PC-9 (cell line): ENCODE results near the gene DLG2. TPM values are rescaled to one million over a fixed set of nuclear protein-coding genes. Genes with fewer than 3 reads are reported as not detected.

Experiments
- BruUV-seq: library from RNA; stranded (reverse); fragments of 400-500 nt; replicated peaks from 2 replicates; lab custom pipeline; 2021; lab: Mats Ljungman, UMichigan
- CTCF ChIA-PET: fragments of 300-600 bp; sonication (Branson Sonifier 250); formaldehyde crosslinking; loops from one replicate; lab custom pipeline; 2022; ENCODE audit warnings: antibody characterized with exemption; lab: Charles Lee
- POLR2A ChIA-PET: fragments of 300-600 bp; sonication (Branson Sonifier 250); formaldehyde crosslinking; loops from one replicate; lab custom pipeline; 2022; ENCODE audit warnings: antibody characterized with exemption; ENCODE audit not compliant: unreplicated experiment; lab: Charles Lee
- DNase-seq, 2 experiments: peaks; one replicate each; pipeline versions ENCODE4 v3.0.0 to v3.0.0-alpha.2; 2015 to 2022; ENCODE audit warnings: mixed read lengths in 1 of 2
- H2AFZ ChIP-seq: fragments of 200-600 bp; sonication (generic); 2 replicates; pipeline ENCODE4 v1.8.1; 2017; ENCODE audit warnings: antibody characterized with exemption
- H3F3A ChIP-seq: fragments of 200-600 bp; sonication (generic); 2 replicates; pipeline ENCODE4 v1.8.1; 2017; ENCODE audit warnings: antibody characterized with exemption, mild to moderate bottlenecking, low read depth; ENCODE audit not compliant: insufficient read depth
- H3K27ac ChIP-seq: fragments of 200-600 bp; sonication (generic); 2 replicates; pipeline ENCODE4 v1.6.1; 2016; ENCODE audit warnings: mixed run types
- H3K27me3 ChIP-seq: fragments of 200-600 bp; sonication (generic); 2 replicates; pipeline ENCODE4 v1.6.1; 2016; ENCODE audit warnings: low read depth, mixed run types; ENCODE audit not compliant: insufficient read depth
- H3K36me3 ChIP-seq: fragments of 200-600 bp; sonication (generic); 2 replicates; pipeline ENCODE4 v1.6.1; 2016; ENCODE audit warnings: low read depth, mixed run types
- H3K4me1 ChIP-seq: fragments of 200-600 bp; sonication (generic); replicated peaks from 2 replicates; pipeline ENCODE4 v1.6.1; 2016; ENCODE audit warnings: mixed run types; ENCODE audit not compliant: insufficient read depth
- H3K4me2 ChIP-seq: fragments of 200-600 bp; sonication (generic); 2 replicates; pipeline ENCODE4 v1.6.1; 2017; ENCODE audit warnings: mixed run types
- H3K4me3 ChIP-seq: fragments of 200-600 bp; sonication (generic); 2 replicates; pipeline ENCODE4 v1.6.1; 2016; ENCODE audit warnings: mixed run types
- H3K79me2 ChIP-seq: fragments of 200-600 bp; sonication (generic); 2 replicates; pipeline ENCODE4 v1.6.1; 2017; ENCODE audit warnings: low read depth, mixed run types
- H3K9me2 ChIP-seq: fragments of 200-600 bp; sonication (generic); 2 replicates; pipeline ENCODE4 v1.8.1; 2017; ENCODE audit warnings: mild to moderate bottlenecking; ENCODE audit not compliant: insufficient read depth
- H3K9me3 ChIP-seq: fragments of 200-600 bp; sonication (generic); 2 replicates; pipeline ENCODE4 v1.8.1; 2016; ENCODE audit warnings: low read depth; ENCODE audit not compliant: insufficient read depth
- H4K20me1 ChIP-seq: fragments of 200-600 bp; sonication (generic); 2 replicates; pipeline ENCODE4 v1.8.1; 2017; ENCODE audit not compliant: insufficient read depth
- EZH2 ChIP-seq: fragments of 200-600 bp; sonication (generic); IDR thresholded peaks from 2 replicates; pipeline ENCODE4 v1.8.0; 2017; ENCODE audit warnings: antibody characterized with exemption, low read depth
- intact Hi-C: fragments of 100-400 bp; cut with micrococcal nuclease; formaldehyde crosslinking; loops from one replicate; pipeline ENCODE4 v1.10.0; 2022; ENCODE audit not compliant: unreplicated experiment
- total RNA-seq: library from RNA; stranded (reverse); gene quantifications from 2 replicates; pipeline ENCODE4 v1.2.3, GENCODE V29; 2021
- TF ChIP-seq, protein P1 (sequence below): fragments of 200-600 bp; sonication (generic); conservative IDR thresholded peaks from 2 replicates; pipeline ENCODE4 v1.6.1; 2017; ENCODE audit warnings: mixed run types, antibody characterized with exemption, mild to moderate bottlenecking, moderate library complexity

Gene DLG2
- total RNA-seq, 1 experiment from 2014 or later: 6.4 TPM

DNA sequence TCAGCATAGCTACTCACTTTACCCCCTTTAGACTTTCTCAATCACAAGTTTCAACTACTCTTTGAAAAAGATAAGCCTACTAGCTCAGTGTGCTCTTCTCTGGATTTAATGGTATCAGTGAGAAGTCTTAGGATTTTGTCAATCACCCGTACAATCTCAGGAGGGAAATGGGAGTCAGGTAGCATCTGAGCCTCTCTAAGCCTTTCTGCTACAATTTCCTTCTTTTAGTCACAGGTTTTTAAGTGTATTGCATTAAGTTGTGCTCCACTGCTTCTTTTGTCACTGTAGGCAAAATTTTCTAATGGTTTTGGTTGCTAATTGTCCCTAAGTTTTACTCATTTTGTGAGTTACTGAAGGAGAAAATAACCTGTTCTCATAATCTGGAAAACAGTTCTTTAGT lies 1582.4 kb downstream of the DLG2 start:
- Histone ChIP-seq H3K27ac (no peak overlapping the region), H3K4me2 (no peak overlapping the region), H3F3A (no peaks in the 10 kb centered on the region), H3K4me3 (no peak overlapping the region), H2AFZ (no peak overlapping the region), H3K36me3 (no peaks in the 10 kb centered on the region), H3K4me1 (no peaks in the 10 kb centered on the region), H3K9me3 (no peaks in the 10 kb centered on the region), H3K9me2 (no peaks in the 10 kb centered on the region), H3K79me2 (no peaks in the 10 kb centered on the region), H4K20me1 (no peaks in the 10 kb centered on the region), H3K27me3 (no peaks in the 10 kb centered on the region)
- no peak for DNase-seq
- TF ChIP-seq, protein P1, sequence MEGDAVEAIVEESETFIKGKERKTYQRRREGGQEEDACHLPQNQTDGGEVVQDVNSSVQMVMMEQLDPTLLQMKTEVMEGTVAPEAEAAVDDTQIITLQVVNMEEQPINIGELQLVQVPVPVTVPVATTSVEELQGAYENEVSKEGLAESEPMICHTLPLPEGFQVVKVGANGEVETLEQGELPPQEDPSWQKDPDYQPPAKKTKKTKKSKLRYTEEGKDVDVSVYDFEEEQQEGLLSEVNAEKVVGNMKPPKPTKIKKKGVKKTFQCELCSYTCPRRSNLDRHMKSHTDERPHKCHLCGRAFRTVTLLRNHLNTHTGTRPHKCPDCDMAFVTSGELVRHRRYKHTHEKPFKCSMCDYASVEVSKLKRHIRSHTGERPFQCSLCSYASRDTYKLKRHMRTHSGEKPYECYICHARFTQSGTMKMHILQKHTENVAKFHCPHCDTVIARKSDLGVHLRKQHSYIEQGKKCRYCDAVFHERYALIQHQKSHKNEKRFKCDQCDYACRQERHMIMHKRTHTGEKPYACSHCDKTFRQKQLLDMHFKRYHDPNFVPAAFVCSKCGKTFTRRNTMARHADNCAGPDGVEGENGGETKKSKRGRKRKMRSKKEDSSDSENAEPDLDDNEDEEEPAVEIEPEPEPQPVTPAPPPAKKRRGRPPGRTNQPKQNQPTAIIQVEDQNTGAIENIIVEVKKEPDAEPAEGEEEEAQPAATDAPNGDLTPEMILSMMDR: no peak
- no peak for TF ChIP-seq EZH2
- ChIA-PET POLR2A (no interaction called here), CTCF (no interaction called here)
- BruUV-seq: no TSS peak
- intact Hi-C loops: no loop called here

- H3K79me2 ChIP-seq: no peaks in the 10 kb centered on the region
- CTCF ChIA-PET: no interaction called here
- H3K4me3 ChIP-seq: no peak overlapping the region
- H3K36me3 ChIP-seq: no peaks in the 10 kb centered on the region
- no peaks in the 10 kb centered on the region for H3K27me3 ChIP-seq
- no TSS peak for BruUV-seq
- no peak for DNase-seq
- H4K20me1 ChIP-seq: no peaks in the 10 kb centered on the region
- POLR2A ChIA-PET: no interaction called here
- no peaks in the 10 kb centered on the region for H3K4me1 ChIP-seq
- no peak overlapping the region for H3K27ac ChIP-seq
- no peaks in the 10 kb centered on the region for H3K9me2 ChIP-seq
- TF ChIP-seq EZH2: no peak
- TF ChIP-seq, protein P1: no peak
- H2AFZ ChIP-seq: no peak overlapping the region
- intact Hi-C loops: no loop called here
- H3F3A ChIP-seq: no peaks in the 10 kb centered on the region
- H3K4me2 ChIP-seq: no peak overlapping the region
- no peaks in the 10 kb centered on the region for H3K9me3 ChIP-seq
Observed at GRCh38 chr11:84036664-84037194, 1590.4 kb downstream of the DLG2 start.

DNA sequence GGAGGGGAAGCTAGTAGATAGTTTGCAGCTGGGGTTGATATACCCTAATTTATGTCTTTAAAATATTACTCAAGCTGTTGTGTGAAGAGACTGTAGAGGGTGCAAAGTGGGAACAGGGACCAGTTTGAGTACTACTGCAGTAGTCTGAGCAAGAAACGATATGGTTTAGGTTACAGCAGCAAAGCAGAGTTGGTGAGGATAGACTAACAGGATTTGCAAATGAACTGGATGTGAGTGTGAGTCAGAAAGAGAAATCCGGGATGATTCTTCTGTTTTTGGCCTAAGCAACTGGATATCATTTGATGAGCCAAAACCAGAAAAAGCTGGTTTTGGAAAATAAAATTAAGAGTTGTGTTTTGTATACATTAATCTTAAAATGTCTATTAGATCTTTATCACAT lies 1591.5 kb downstream of the DLG2 start:
- H3K36me3 ChIP-seq: no peaks in the 10 kb centered on the region
- no peak for TF ChIP-seq EZH2
- TF ChIP-seq, protein P1: no peak
- BruUV-seq: no TSS peak

More for the DNA sequence above, 1591.5 kb downstream of the DLG2 start:
- Histone ChIP-seq H3K4me3 (no peak overlapping the region), H3K9me3 (no peaks in the 10 kb centered on the region), H3F3A (no peaks in the 10 kb centered on the region), H3K9me2 (no peaks in the 10 kb centered on the region), H4K20me1 (no peaks in the 10 kb centered on the region), H3K27me3 (no peaks in the 10 kb centered on the region), H2AFZ (no peak overlapping the region), H3K27ac (no peak overlapping the region), H3K79me2 (no peaks in the 10 kb centered on the region), H3K4me1 (no peaks in the 10 kb centered on the region), H3K4me2 (no peak overlapping the region)
- ChIA-PET POLR2A (no interaction called here), CTCF (no interaction called here)
- DNase-seq: no peak
- intact Hi-C loops: no loop called here
